H9 (cell line): ENCODE measurements around the gene MAS1. TPM values are rescaled to one million over a fixed set of nuclear protein-coding genes. Genes with fewer than 3 reads are reported as not detected.

Source experiments
- DNase-seq: peaks from one replicate; pipeline ENCODE4 v3.0.0-alpha.2; 2017
- H2AFZ ChIP-seq: one replicate; pipeline ENCODE4 v1.6.1; 2013; ENCODE audit warnings: mild to moderate bottlenecking, low read length, control low read depth, moderate library complexity
- H2AK5ac ChIP-seq: 2 replicates; pipeline ENCODE4 v1.6.1; 2013; ENCODE audit warnings: low read length, control low read depth, mixed read lengths; ENCODE audit not compliant: insufficient read length
- H2BK120ac ChIP-seq: one replicate; pipeline ENCODE4 v1.6.1; 2013; ENCODE audit warnings: low read depth, mild to moderate bottlenecking, low read length, control low read depth, inconsistent platforms; ENCODE audit not compliant: poor library complexity, severe bottlenecking
- H2BK12ac ChIP-seq: 2 replicates; pipeline ENCODE4 v1.6.1; 2013; ENCODE audit warnings: low read length, control low read depth, mixed read lengths, low read depth; ENCODE audit not compliant: insufficient read length
- H2BK15ac ChIP-seq: 2 replicates; pipeline ENCODE4 v1.6.1; 2013; ENCODE audit warnings: low read depth, low read length, control low read depth
- H2BK20ac ChIP-seq: one replicate; pipeline ENCODE4 v1.6.1; 2013; ENCODE audit warnings: low read depth, mild to moderate bottlenecking, low read length, control low read depth, inconsistent platforms; ENCODE audit not compliant: poor library complexity, severe bottlenecking
- H2BK5ac ChIP-seq: 2 replicates; pipeline ENCODE4 v1.6.1; 2013; ENCODE audit warnings: low read length, control low read depth, mixed read lengths; ENCODE audit not compliant: insufficient read length
- H3K14ac ChIP-seq: 2 replicates; pipeline ENCODE4 v1.6.1; 2013; ENCODE audit warnings: low read length, control low read depth; ENCODE audit not compliant: insufficient read depth
- H3K18ac ChIP-seq: 2 replicates; pipeline ENCODE4 v1.6.1; 2013; ENCODE audit warnings: low read depth, mild to moderate bottlenecking, mixed read lengths, low read length, control low read depth; ENCODE audit not compliant: insufficient read length
- H3K23ac ChIP-seq: 2 replicates; pipeline ENCODE4 v1.6.1; 2013; ENCODE audit warnings: low read length, control low read depth, mixed read lengths, low read depth; ENCODE audit not compliant: insufficient read length
- H3K23me2 ChIP-seq: 2 replicates; pipeline ENCODE4 v1.6.1; 2013; ENCODE audit warnings: low read depth, mild to moderate bottlenecking, mixed read lengths, low read length, control low read depth; ENCODE audit not compliant: insufficient read length, poor library complexity, severe bottlenecking
- H3K27ac ChIP-seq: 2 replicates; pipeline ENCODE4 v1.5.1; 2013; ENCODE audit warnings: low read length, control low read depth, mixed read lengths, low read depth; ENCODE audit not compliant: insufficient read length
- H3K27me3 ChIP-seq: 2 replicates; pipeline ENCODE4 v1.6.1; 2013; ENCODE audit warnings: low read length, control low read depth, inconsistent platforms; ENCODE audit not compliant: insufficient read depth
- H3K4ac ChIP-seq: 2 replicates; pipeline ENCODE4 v1.6.1; 2013; ENCODE audit warnings: low read depth, mild to moderate bottlenecking, control low read depth, inconsistent platforms, low read length, moderate library complexity
- H3K4me1 ChIP-seq: 2 replicates; pipeline ENCODE4 v1.6.1; 2013; ENCODE audit warnings: low read length, control low read depth, inconsistent platforms; ENCODE audit not compliant: insufficient read depth
- H3K4me2 ChIP-seq: 2 replicates; pipeline ENCODE4 v1.6.1; 2013; ENCODE audit warnings: low read length, control low read depth, mixed read lengths; ENCODE audit not compliant: insufficient read length, insufficient read depth
- H3K56ac ChIP-seq: 2 replicates; pipeline ENCODE4 v1.6.1; 2013; ENCODE audit warnings: low read depth, mild to moderate bottlenecking, mixed read lengths, low read length, control low read depth; ENCODE audit not compliant: insufficient read length
- H3K79me1 ChIP-seq: 2 replicates; pipeline ENCODE4 v1.6.1; 2013; ENCODE audit warnings: low read depth, mild to moderate bottlenecking, moderate library complexity, low read length, control low read depth, inconsistent platforms; ENCODE audit not compliant: insufficient read depth, poor library complexity, severe bottlenecking
- H3K79me2 ChIP-seq: 2 replicates; pipeline ENCODE4 v1.6.1; 2013; ENCODE audit warnings: low read length, control low read depth, inconsistent platforms; ENCODE audit not compliant: insufficient read depth
- H3K9ac ChIP-seq: 2 replicates; pipeline ENCODE4 v1.6.1; 2013; ENCODE audit warnings: low read length, control low read depth, mixed read lengths; ENCODE audit not compliant: insufficient read length; ENCODE audit errors: extremely low read depth
- H3K9me3 ChIP-seq: one replicate; pipeline ENCODE4 v1.6.1; 2013; ENCODE audit warnings: low read depth, low read length, inconsistent platforms; ENCODE audit not compliant: control insufficient read depth
- H3T11ph ChIP-seq: one replicate; pipeline ENCODE4 v1.6.1; 2013; ENCODE audit warnings: mild to moderate bottlenecking, low read length, control low read depth, inconsistent platforms
- H4K20me1 ChIP-seq: one replicate; pipeline ENCODE4 v1.6.1; 2013; ENCODE audit not compliant: control insufficient read depth, insufficient read length, insufficient read depth
- H4K5ac ChIP-seq: 2 replicates; pipeline ENCODE4 v1.6.1; 2013; ENCODE audit warnings: low read depth, mild to moderate bottlenecking, mixed read lengths, low read length, control low read depth; ENCODE audit not compliant: insufficient read length
- H4K8ac ChIP-seq: replicated peaks from 2 replicates; pipeline ENCODE4 v1.6.1; 2013; ENCODE audit warnings: low read length, control low read depth, mixed read lengths, low read depth; ENCODE audit not compliant: insufficient read length
- H4K91ac ChIP-seq: 2 replicates; pipeline ENCODE4 v1.6.1; 2013; ENCODE audit warnings: low read depth, mild to moderate bottlenecking, moderate library complexity, mixed read lengths, low read length, control low read depth; ENCODE audit not compliant: insufficient read length
- H3K27ac Mint-ChIP-seq, 3 experiments: 2 replicates in 2 of 3; 3 replicates in 1 of 3; pipeline ENCODE4 v1.8.0; 2020 to 2021; ENCODE audit warnings: mixed read lengths in 3 of 3, mild to moderate bottlenecking in 1 of 3, moderate library complexity in 1 of 3
- H3K27me3 Mint-ChIP-seq: 2 replicates; pipeline ENCODE4 v1.8.0; 2021; ENCODE audit warnings: low read depth, mild to moderate bottlenecking, moderate library complexity, mixed read lengths
- H3K36me3 Mint-ChIP-seq, 3 experiments: 2 replicates in 2 of 3; 3 replicates in 1 of 3; pipeline ENCODE4 v1.8.0; 2020 to 2021; ENCODE audit warnings: low read depth in 3 of 3, mixed read lengths in 3 of 3; ENCODE audit not compliant: insufficient read depth in 1 of 3
- H3K4me1 Mint-ChIP-seq, 2 experiments: 2 replicates each; pipeline ENCODE4 v1.8.0; 2020; ENCODE audit warnings: mixed read lengths in 2 of 2
- H3K4me3 Mint-ChIP-seq, 2 experiments: 2 replicates in 1 of 2; 3 replicates in 1 of 2; pipeline ENCODE4 v1.8.0; 2020 to 2021; ENCODE audit warnings: mild to moderate bottlenecking in 2 of 2, mixed read lengths in 2 of 2, moderate library complexity in 1 of 2
- H3K9me3 Mint-ChIP-seq, 2 experiments: 2 replicates in 1 of 2; 3 replicates in 1 of 2; pipeline ENCODE4 v1.8.0; 2020; ENCODE audit warnings: mild to moderate bottlenecking in 2 of 2, mixed read lengths in 2 of 2, moderate library complexity in 1 of 2
- CTCF ChIP-seq: fragments of 200-600 bp; sonication (generic); conservative IDR thresholded peaks from 3 replicates; pipeline ENCODE4 v1.8.0; 2021; ENCODE audit warnings: antibody characterized with exemption, mild to moderate bottlenecking
- WGBS: extraction: QIAGEN DNeasy Blood & Tissue Kit; methylation state at CpG from one replicate; pipeline ENCODE4 v1.1.7; 2013; ENCODE audit warnings: missing lambda C conversion rate, low lambda C conversion rate, mixed read lengths; ENCODE audit not compliant: insufficient read length; ENCODE audit errors: extremely low coverage; 5-methylcytosine and 5-hydroxymethylcytosine counted together
- total RNA-seq: library from RNA; stranded (reverse); gene quantifications from 2 replicates; pipeline ENCODE4 v1.2.1, GENCODE V29; 2021

Gene MAS1
- total RNA-seq, 1 experiment from 2014 or later = 0.02 TPM

GRCh38 chr6:159906400-159906799, 15.6 kb downstream of the MAS1 start:
- Histone ChIP-seq H2BK15ac (no peak overlapping the region), H3K23ac (no peak overlapping the region), H4K8ac (no peak overlapping the region), H3K9ac (no peak overlapping the region), H2AK5ac (no peak overlapping the region), H3K79me1 (no peaks in the 10 kb centered on the region), H3K27me3 (no peaks in the 10 kb centered on the region), H2BK12ac (no peak overlapping the region), H3K4me1 (no peaks in the 10 kb centered on the region), H3K4me2 (no peak overlapping the region), H2BK20ac (no peak overlapping the region), H3T11ph (no peak overlapping the region), H4K5ac (no peak overlapping the region), H3K9me3 (no peaks in the 10 kb centered on the region), H4K20me1 (peaks cover 2% of the 10 kb centered on the region), H4K91ac (no peak overlapping the region), H3K18ac (no peak overlapping the region), H3K56ac (no peak overlapping the region), H3K79me2 (no peaks in the 10 kb centered on the region), H3K4ac (no peak overlapping the region), H3K23me2 (no peaks in the 10 kb centered on the region), H2BK120ac (no peak overlapping the region), H3K14ac (no peak overlapping the region), H2AFZ (no peak overlapping the region), H2BK5ac (no peak overlapping the region), H3K27ac (no peak overlapping the region)
- Mint-ChIP-seq H3K4me3 (no peak overlapping the region), H3K9me3 (no peaks in the 10 kb centered on the region), H3K27ac (no peak overlapping the region), H3K27me3 (peaks cover 10% of the 10 kb centered on the region), H3K36me3 (no peaks in the 10 kb centered on the region; a peak in 1 of 7 replicates), H3K4me1 (peaks cover 0 to 4% of the 10 kb centered on the region in 2 experiments; a peak in 1 of 4 replicates)
- no peak for TF ChIP-seq CTCF
- DNase-seq = no peak
- no CpG with 5 or more reads among the region's 3 CpGs for WGBS
